HG02759 (cell line): ENCODE data around the gene RAI14.
"Not testable (repeated sequence)": the region's sequence is repeated elsewhere in the genome, so short reads cannot be mapped to it uniquely, and the experiment has no call there.

ENCODE experiments used
- ATAC-seq: cut with Tn5 transposase; IDR thresholded peaks from one replicate; pipeline ENCODE4 v1.9.1; 2021; ENCODE audit warnings: mild to moderate bottlenecking, moderate library complexity; ENCODE audit not compliant: unreplicated experiment

Gene RAI14

DNA sequence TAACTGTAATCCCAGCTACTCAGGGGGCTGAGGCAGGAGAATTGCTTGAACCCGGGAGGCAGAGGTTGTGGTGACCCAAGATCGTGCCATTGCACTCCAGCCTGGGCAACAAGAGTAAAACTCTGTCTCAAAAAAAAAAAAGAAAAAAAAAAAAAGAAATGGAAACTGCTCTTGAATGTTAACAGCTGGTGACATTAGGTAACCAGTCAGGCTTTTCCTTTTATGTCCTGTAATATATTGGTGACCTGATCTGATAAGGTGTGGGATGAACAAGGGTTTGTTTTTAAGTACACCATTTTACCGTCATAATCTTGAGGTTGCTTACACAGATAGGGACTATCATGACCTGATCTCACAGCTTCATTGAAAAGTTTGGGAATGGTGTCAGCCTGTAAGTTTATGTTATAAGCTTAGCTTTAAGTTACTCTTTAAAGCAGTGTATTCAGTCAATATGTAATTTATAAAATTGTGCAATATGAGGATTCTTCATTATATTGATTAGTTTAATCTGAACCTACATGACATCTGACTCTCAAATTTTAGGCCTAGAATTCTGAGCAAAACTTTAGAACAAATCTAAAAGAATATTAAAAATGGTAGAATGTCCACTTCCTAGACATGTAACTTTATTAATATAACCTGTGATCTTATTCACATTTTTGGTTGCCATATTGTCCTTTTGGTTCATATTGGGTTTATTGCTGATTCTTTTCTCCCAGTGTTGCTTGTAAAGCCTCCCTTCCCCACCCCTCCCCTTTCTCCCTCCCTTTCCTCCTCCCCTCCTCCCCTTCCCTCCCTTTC lies 41.4 kb downstream of the RAI14 start:
- no peak for ATAC-seq

DNA sequence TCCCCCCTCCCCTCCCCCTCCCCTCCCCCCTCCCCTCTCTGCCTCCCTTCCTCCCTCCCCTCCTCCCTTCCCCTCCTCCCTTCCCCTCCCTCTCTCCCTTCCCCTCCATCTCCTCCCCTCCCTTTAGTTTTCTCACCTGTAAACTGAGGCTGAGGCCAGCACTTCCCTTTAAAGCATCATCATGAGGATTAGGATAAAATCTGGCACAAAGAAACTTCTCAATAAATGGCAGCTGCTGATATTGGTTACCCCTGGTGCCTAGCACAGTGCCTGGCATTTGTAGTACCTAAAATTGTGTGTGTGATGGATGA lies 41.9 kb downstream of the RAI14 start:
- no peak for ATAC-seq

DNA sequence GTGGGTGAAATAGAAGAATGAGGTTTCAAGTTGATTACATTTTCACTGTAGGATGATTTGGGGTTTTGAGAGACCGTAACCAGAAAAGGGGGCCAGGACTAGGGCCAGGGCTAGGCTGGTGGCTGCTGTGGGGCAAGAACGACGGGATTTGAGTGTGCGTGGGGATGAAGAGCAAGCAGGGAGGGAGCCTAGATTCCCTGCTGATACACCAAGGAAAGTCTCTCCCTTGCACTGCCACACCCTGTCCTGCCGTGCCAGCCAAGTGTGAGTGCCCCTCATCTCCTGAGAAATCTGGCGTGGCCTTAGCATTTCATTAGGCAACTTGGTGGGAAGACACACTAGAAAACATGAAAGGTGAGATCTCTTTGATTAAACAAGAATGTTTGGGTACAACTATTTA lies 42.6 kb downstream of the RAI14 start:
- ATAC-seq, result no peak

DNA sequence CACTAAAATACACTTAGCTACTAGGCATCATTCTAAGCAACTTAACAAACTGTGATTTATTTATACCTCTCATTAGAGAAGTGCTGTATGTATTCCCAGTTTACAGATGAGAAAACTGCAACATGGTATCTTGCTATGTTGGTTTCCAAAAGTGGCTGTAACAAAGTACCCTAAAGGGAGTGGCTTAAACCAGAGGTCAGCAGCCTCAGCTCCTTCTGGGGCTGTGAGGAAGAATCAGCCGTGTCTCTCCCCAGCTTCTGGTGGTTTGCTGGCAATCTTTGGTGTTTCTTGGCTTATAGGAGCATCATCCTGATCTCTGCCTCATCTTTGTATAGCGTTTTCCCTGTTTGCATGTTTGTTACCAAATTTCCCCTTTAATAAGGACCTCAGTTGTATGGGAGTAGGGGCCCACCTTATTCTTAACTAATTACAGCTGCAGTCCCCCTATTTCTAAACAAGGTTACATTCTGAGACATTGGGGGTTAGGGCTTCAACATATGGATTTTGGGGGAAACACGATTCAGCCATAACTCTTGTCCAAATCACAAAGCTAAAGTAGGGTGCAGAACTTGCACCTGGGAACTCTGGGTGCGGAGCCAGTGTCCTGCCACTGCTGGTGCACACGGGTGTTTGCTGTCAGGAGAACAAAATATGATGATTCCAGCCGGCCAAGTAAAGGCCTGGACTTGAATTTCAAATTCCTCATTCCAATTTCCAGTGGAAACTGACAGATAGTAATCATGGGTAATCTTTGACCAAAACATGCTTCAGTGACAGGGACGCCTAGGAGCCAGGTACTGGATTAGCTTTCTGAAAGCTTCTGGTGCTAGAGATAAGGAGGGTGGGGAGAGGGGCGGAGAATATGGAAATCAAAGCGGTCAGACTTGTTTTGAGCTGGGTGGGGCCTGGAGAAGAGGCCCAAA lies 43.3 kb downstream of the RAI14 start:
- no peak for ATAC-seq

DNA sequence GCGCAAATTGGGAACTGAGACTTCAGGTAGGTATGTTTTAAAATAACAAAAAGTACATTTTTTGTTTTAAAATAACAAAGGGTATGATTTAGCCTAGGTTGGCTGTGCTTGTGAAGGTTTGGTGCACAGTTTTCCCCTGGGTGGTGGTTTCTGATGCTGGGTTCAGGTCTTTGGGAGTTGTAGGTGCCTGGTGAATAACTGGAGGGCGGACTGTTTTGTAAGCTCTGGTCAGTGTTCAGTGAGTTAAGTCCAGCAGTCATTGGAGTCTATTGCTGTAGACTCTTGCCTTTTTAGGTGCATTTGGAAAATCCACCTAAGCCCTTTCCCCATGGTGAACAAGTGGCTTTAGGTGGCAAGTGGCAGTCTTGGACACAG lies 43.9 kb downstream of the RAI14 start:
- ATAC-seq, result no peak

DNA sequence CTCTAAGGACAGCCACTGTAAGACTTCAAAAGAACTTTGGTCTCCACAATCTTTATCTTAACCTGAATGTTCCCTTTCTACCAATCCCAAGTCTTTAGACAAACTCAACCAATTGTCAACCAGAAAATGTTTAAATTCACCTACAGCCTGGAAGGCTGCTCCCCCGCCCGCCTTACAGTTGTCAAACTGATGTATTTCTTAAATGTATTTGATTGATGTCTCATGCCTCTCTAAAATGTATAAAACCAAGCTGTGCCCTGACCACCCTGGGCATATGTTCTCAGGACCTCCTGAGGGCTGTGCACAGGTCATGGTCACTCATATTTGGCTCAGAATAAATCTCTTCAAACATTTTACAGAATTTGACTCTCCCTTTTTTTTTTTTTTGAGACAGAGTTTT lies 45.3 kb downstream of the RAI14 start:
- not testable (repeated sequence) for ATAC-seq

DNA sequence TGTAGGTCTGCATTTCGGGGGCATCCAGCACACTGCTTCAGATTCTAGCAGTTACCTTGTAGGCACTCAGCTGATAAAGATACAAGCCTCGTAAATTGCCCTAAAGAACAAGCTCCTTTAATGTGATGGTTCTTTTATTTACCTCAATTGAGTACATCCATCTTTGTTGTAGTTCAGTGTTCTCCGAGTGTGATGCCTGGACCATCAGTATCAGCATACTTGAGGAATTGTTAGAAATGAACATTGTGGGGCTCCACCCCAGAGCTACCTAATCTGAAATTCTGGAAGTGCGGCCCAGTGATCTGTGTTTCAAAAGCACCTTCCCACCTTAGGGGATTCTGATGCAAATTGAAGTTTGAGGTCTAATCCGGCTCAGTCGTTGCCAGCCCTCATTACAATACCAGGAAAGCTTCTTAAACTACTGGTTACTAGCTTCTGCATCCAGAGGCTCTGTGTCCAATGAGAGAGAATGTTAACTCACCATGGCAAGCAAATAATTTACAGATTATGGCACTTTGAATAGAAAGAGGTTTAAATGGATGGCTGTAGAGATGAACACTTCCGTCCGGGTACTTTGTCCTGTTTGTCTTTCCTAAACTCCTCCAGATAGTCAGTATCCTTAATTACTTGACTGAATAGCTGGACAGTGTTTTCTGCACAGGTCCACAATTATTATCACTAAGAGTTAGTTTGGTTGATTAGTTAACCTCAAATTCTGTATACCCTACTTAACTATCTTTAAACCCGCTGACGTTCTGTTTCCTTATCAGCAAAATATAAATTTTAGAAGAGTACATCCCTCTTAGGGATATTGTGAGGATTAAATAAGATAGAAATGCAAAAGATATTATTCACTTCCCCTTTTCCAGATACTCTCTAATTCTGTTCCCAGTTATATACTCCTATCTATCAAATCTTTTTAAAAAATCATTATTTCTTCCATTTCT lies 47.9 kb downstream of the RAI14 start:
- ATAC-seq, result no peak

DNA sequence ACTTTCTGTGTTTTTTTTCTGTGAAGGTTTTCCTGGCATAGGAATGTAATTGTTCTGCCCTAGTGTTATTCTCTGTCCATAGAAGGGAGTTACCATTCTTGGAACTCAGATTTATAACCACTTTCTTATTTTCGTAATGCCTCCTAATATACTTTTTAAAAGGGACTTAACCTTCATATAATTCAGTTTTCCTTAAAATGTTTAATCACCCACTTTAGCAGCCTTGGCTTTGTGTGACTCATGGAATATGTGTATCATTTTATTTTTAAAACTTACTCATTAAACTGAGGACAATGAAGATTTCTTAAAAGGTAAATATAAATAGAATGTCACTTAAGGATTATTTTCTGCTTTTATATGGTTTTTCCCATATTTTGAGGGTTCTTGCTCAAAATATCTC lies 50.0 kb downstream of the RAI14 start:
- ATAC-seq, result no peak

DNA sequence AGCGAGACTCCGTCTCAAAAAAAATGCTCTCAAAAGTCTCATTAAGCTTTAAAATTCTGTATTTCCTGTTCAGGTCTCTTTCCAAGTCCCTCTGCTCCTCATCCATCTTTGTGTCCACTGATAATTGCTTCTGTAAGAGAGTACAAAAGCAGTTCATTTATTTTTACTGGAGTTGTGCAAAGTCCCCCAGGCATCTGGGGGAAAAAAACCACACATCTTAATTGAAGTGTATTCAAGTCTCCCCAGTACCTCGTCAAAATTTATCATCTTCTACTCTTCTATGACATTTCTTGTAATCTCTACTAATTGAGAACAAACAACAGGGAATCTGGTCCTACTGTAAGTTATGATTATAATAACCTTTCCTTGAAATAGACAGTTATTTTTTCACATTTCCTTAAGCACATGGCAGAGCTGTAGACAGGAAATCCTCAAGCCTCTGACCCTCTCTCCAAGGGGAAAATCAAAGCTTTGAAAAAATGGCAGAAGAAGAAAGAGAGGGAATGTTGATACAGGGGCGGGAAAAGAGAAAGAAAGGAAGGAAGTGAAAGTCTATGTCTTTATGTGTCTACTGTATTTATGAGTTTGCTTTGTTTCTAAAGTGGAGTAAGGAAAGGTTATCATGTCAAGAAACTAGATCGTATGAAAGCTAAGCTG lies 51.5 kb downstream of the RAI14 start:
- ATAC-seq, result no peak

DNA sequence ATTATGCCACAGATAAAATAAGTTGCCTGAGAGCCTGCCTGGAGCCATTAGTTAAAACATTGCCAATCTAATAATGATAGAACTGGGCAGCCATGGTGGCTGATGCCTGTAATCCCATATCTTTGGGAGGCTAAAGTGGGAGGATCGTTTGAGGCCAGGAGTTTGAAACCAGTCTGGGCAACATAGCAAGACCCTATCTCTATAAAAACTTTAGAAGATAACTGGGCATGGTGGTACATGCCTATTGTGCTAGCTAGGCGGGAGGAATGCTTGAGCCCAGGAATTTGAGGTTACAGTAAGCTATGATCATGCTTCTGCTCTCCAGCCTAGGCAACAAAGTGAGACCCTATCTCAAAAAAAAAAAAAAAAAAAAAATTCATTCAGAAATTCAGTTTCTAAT lies 52.6 kb downstream of the RAI14 start:
- no peak for ATAC-seq

DNA sequence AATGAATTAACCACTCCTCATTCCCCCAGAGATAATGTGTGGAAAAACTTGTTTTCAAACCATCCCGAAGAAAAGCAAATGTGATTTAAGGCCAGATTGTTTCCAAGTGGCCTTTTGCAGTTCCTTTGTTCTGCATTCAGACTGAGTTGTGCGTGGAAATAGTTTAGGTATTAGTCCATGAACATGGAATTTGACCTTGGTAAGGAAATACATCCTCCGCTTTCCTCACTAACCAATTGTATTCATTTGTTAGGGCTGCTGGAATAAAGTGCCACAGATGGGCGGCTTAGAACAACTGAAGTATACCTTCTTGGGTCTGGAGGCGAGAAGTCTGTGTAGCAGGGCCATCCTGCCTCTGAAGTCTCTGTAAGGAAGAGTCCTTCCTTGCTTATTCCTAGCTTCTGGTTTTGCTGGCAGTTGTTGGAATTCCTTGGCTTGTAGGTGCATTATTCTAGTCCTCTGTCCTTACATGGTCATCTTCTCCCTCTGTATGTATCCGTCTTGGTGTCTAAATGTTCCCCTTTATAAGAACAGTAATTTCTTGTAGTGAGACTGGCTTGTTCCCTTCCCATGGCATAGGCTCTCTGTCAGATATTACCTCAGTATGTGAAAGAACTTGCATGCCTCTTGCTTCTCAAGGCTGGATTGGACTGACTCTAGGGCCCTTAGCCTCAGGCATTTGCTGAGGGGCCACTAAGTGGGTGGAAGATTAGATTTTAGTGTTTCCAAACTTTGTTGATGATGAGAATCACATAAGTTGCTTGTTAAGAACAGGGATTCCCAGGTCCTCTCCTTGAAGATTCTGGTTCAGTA lies 53.9 kb downstream of the RAI14 start:
- no peak for ATAC-seq

DNA sequence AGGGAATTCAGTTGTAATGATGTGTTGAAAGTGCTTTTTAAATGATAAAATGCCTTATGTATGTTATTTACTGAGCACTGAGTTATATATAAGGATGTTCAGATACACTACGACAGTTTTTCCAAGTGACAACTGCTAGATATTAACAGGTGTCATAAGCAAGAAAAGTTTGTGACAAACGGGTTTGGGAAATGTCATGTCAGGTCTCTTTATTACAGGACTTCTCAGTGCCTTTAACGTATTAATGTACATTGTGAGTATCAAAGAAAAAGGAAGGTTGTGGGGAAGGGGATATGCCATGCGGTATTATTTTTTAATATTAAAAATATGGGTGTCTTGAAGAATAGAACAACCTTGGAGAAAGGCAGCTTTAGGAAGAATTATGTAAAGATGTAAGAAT lies 56.4 kb downstream of the RAI14 start:
- ATAC-seq, result no peak

DNA sequence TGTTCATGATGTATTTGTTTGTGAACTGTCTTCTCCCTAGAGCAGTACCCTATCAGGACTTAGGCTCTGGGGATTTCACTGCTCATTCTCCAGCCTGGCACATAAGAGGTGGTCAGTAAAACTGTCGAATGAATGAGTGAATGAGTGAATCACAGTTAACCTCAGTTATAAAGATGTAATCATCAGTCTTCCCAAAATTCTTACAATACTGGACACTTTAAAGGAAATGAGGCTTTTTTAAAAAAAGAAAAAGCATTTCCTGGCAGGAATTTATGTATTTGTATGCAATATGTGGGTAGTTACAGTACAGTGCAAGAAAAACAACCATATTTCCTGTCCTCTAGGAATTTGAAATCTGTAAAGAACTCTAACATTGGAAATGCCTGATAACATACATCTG lies 59.6 kb downstream of the RAI14 start:
- no peak for ATAC-seq

DNA sequence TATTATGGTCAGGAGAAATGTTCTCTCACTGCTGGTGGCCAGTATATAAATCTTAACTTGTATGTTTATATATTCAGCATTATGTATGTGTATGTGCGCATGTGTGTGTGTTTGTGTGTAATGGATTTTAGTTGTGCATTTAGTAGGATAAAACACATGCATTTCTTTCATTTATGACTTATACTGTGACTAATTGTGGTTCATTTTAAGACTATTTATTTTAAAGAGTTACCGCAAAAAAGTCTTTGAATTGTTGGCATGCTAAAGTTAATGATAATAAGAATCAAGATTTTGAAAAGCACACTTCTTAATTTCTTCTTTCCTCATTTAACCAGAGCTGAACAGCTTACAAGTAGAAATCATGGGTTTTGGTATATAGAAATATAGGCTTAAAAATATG lies 60.9 kb downstream of the RAI14 start:
- ATAC-seq, result no peak

DNA sequence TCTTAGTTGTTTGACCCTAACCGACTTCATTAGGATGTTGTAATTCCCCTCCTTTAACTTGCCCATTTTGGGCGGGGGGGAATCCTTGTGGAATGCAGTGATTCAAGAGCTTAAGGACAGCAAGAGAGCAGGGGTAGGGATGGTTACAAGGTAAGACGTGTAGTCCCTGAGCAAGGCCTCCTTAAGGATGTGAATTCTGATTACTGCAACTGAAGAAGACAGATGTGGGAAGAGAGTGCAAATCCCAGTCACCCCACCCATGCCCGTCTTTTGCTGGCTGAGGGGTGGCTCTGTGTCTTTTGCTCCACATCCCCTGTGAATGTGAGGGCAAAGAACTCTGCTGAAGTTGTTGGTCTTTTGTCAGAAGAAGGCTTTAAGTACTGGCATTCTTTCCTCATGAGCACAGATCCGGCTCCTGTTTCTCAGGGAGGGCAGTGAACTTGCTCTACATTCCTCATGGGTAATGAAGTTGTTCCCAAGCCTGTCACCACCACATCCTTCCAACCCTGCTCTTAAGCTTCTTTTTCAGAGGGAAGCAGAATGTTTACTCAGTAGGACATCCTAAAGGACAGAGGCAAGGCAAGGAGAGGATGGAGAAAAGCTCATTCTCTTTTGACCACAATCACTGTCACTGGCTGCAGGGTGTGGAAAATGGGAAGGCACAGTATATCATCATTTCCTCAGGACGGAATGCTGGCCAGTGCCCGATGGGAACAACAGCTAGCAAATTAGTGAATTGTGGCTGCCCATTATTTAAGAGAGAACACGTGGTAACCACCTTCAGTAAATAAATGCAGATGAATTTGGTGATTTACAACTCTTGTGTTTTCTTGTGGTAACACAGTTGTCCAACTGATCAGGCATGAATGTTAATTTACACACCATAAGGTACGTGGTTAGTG lies 61.5 kb downstream of the RAI14 start:
- ATAC-seq, result no peak

DNA sequence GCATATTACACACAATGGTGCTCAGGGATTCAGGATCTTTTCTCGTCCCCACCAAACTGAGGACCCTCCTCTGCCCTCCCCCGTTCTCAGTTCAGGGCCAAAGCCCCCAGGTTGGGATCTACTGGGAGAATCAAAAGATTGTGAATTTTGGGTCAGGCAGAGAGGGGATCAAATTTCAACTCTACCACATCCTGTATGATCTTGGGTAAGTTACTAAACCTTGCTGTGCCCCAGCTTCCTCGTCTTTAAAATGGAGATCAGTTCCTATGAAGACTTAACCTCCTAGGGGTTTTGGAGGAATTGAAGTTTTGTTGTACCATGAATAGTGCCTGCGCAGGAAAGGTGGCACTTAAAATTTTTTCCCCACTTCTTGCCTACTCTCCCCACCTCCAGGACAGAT lies 62.4 kb downstream of the RAI14 start:
- no peak for ATAC-seq

DNA sequence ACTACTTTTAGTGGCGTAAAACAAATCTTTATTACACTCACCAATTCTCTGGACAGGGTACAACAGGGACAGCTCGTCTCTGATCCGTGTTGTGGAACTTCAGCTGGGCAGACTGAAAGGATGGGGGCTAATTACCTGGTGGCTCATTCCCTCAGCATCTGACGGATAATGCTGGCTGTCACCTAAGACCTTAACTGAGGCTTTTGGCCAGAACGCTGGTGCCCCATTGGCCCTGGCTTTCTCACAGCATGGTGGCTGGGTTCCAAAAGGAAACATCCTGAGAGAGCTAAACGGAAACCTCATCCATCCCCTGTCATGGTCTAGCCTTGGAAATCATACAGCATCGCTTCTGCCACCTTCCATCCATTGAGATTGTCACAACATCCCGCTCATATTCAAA lies 62.9 kb downstream of the RAI14 start:
- ATAC-seq, result no peak

DNA sequence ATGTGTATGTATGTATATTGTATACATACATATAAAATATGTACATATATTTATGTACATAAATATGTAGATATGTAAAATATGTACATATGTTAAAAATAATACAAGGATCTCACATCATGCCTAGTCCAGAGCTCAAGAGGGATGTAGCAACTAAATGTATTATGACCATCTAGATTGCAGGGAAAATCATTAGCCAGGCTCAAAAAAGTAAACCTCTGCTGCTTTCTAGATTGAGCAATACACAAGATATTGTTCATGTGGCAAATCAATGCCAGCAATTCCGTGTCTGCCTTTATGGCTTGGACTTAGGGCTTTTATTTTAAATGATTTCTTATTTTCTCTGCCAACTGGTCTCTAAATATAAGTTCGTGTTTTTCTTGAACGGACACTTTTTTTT lies 65.2 kb downstream of the RAI14 start:
- ATAC-seq, result no peak

DNA sequence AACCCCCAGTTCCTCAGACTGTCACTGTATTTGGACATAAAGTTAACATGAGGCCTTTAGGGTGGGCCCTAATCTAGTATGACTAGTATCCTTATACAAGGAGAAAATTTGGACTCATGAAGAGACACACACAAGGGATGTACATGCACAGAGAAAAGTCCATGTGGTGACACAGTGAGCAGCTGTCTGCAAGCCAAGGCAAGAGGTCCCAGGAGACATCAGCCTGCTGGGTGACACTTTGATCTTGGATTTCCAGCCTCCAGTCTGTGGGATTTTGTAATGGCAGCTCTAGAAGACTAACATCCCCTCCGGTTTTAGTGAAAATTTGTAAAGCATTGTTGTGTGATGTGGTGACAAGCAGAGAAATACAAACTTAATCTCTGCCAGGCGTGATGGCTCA lies 66.1 kb downstream of the RAI14 start:
- no peak for ATAC-seq
